ENCODE measurements around the gene CAD.
"Not testable (repeated sequence)": the region's sequence is repeated elsewhere in the genome, so short reads cannot be mapped to it uniquely, and the experiment has no call there.

The CAD gene

GRCh38 chr2:27217173-27218121, at the start of gene CAD:
Gene CAD (plus strand): TSS chr2:27217369. CDS start chr2:27217552, 183 bp downstream.
- DNase-seq, result peak; percentile 84

GRCh38 chr2:27170581-27171337, 46.4 kb upstream of the CAD start:
- no peak for DNase-seq

GRCh38 chr2:27171351-27171848, 45.8 kb upstream of the CAD start:
- no peak for DNase-seq

- no peak for DNase-seq
Measured at GRCh38 chr2:27174638-27175037, 42.5 kb upstream of the CAD start.

- no peak for DNase-seq
Measured at GRCh38 chr2:27175330-27175729, 41.8 kb upstream of the CAD start.

- not testable (repeated sequence) for DNase-seq
Measured at GRCh38 chr2:27175781-27176180, 41.4 kb upstream of the CAD start.

- no peak for DNase-seq
Measured at GRCh38 chr2:27177441-27178351, 39.5 kb upstream of the CAD start.

- no peak for DNase-seq
Measured at GRCh38 chr2:27178469-27178868, 38.7 kb upstream of the CAD start.

GRCh38 chr2:27179344-27180000, 37.7 kb upstream of the CAD start:
- no peak for DNase-seq

- no peak for DNase-seq
Measured at GRCh38 chr2:27182346-27182745, 34.8 kb upstream of the CAD start.

GRCh38 chr2:27184115-27184514, 33.1 kb upstream of the CAD start:
- DNase-seq, result no peak

- no peak for DNase-seq
Measured at GRCh38 chr2:27185331-27186026, 31.7 kb upstream of the CAD start.

GRCh38 chr2:27186613-27187345, 30.4 kb upstream of the CAD start:
- no peak for DNase-seq

GRCh38 chr2:27189989-27190388, 27.2 kb upstream of the CAD start:
- DNase-seq, result no peak

- peak; percentile 40 for DNase-seq
Measured at GRCh38 chr2:27191070-27191829, 25.9 kb upstream of the CAD start.

GRCh38 chr2:27194538-27195354, 22.4 kb upstream of the CAD start:
- DNase-seq, result no peak

- not testable (repeated sequence) for DNase-seq
Measured at GRCh38 chr2:27195799-27196198, 21.4 kb upstream of the CAD start.

GRCh38 chr2:27198068-27198467, 19.1 kb upstream of the CAD start:
- not testable (repeated sequence) for DNase-seq

GRCh38 chr2:27198627-27199026, 18.5 kb upstream of the CAD start:
- no peak for DNase-seq

All from CD4-positive, alpha-beta T cell treated with Interleukin-15 for 1 hour (primary cell).